ACC112 (cell line): ENCODE data around the gene CAPN9.
A peak's percentile ranks its signal among the peaks of the same experiment; 100 is the strongest.

Experiments used
- H2AFZ ChIP-seq: fragments of 200-600 bp; sonication (generic); one replicate; pipeline ENCODE4 v1.6.0; 2017; ENCODE audit warnings: antibody characterized with exemption, low read length; ENCODE audit not compliant: unreplicated experiment
- H3K27ac ChIP-seq: fragments of 200-600 bp; sonication (generic); 2 replicates; pipeline ENCODE4 v1.5.1; 2014; ENCODE audit warnings: low read depth, mild to moderate bottlenecking, antibody characterized with exemption, low read length, moderate library complexity
- H3K27me3 ChIP-seq: fragments of 200-600 bp; sonication (generic); 2 replicates; pipeline ENCODE4 v1.6.1; 2014; ENCODE audit warnings: mild to moderate bottlenecking, antibody characterized with exemption, low read length, moderate library complexity, mixed read lengths; ENCODE audit not compliant: insufficient read depth
- H3K36me3 ChIP-seq: fragments of 200-600 bp; sonication (generic); 2 replicates; pipeline ENCODE4 v1.6.1; 2016; ENCODE audit warnings: mild to moderate bottlenecking, antibody characterized with exemption, low read length, moderate library complexity, mixed read lengths; ENCODE audit not compliant: insufficient read depth
- H3K4me1 ChIP-seq: fragments of 200-600 bp; sonication (generic); one replicate; pipeline ENCODE4 v1.6.1; 2016; ENCODE audit warnings: low read length, mixed read lengths; ENCODE audit not compliant: insufficient read depth, unreplicated experiment, control insufficient read depth
- H3K4me3 ChIP-seq: fragments of 200-600 bp; sonication (generic); 2 replicates; pipeline ENCODE4 v1.5.1; 2014; ENCODE audit warnings: mild to moderate bottlenecking, low read depth, low read length
- H3K79me2 ChIP-seq: fragments of 200-600 bp; sonication (generic); one replicate; pipeline ENCODE4 v1.6.0; 2016; ENCODE audit warnings: low read length; ENCODE audit not compliant: control insufficient read depth, unreplicated experiment, insufficient read depth

Gene CAPN9

DNA sequence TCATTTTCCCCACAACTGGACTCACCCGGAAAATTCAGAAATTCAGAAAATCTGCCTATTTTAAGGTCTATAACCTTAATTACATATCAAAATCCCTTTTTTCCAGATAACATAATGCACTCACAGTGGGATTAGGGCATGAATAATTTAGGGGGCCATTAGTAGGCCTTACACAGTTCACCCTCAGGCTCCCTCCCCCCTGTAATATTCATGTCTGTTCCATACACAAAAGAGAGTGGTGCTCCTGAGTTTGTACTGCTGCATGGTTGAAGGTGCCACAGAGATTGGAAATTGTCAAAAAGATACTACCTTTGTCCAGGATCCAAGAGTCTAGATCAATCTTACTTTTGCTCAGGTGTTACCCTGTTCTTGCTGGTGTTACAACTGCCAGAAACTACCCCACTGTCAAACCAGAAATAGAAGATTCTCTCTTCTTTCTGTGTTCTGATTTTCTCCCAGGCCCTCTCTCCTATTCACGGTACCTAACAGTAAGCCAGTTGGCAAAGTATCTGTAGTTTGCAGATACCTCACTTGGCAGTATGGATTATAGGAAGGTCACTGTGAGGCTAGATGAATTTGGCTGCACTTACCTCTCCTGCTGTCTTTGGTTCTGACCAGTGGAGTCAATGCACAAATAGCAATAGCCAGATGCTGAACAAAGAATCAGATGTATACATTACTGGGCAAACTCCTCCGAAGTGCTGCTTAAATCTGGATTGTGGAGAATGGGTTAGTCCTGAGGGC lies 67.9 kb downstream of the CAPN9 start:
- H3K27me3 ChIP-seq = peaks cover 30% of the 10 kb centered on the region; the same call in 1 of the 2 replicates
- no peaks in the 10 kb centered on the region for H3K4me1 ChIP-seq
- no peaks in the 10 kb centered on the region for H3K79me2 ChIP-seq
- no peaks in the 10 kb centered on the region for H3K36me3 ChIP-seq
- H3K27ac ChIP-seq = no peak overlapping the region
- no peak overlapping the region for H2AFZ ChIP-seq
- H3K4me3 ChIP-seq = no peak overlapping the region

DNA sequence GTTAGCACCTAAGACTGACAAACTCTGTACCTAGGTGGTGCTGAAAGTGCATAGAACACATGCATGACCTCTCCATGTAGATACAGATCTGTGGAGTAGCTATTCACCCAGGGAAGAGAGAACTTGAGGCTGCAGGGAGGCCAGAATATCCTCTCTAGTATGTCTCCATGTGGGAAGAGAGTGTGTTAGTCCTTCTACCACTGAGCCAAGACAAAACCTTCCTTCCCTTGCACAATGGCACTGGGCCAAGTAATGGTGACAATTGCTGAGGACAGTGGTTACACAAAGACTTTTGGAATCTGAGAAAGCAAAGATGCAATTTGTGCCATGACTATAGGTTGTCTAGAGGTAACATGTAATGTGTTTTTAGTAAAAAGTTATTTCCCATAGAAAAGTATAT lies 68.8 kb downstream of the CAPN9 start:
- Histone ChIP-seq H2AFZ (no peak overlapping the region), H3K27me3 (peaks cover 30% of the 10 kb centered on the region; the same call in 1 of the 2 replicates), H3K36me3 (no peaks in the 10 kb centered on the region), H3K4me3 (no peak overlapping the region), H3K4me1 (no peaks in the 10 kb centered on the region), H3K27ac (no peak overlapping the region), H3K79me2 (no peaks in the 10 kb centered on the region)

GRCh38 chr1:230818367-230818766 lies 71.2 kb downstream of the CAPN9 start:
- no peaks in the 10 kb centered on the region for H3K36me3 ChIP-seq
- no peak overlapping the region for H3K4me3 ChIP-seq
- peaks cover 29% of the 10 kb centered on the region; the same call in 1 of the 2 replicates for H3K27me3 ChIP-seq
- H2AFZ ChIP-seq = no peak overlapping the region
- H3K79me2 ChIP-seq = no peaks in the 10 kb centered on the region
- no peaks in the 10 kb centered on the region for H3K4me1 ChIP-seq
- H3K27ac ChIP-seq = no peak overlapping the region

DNA sequence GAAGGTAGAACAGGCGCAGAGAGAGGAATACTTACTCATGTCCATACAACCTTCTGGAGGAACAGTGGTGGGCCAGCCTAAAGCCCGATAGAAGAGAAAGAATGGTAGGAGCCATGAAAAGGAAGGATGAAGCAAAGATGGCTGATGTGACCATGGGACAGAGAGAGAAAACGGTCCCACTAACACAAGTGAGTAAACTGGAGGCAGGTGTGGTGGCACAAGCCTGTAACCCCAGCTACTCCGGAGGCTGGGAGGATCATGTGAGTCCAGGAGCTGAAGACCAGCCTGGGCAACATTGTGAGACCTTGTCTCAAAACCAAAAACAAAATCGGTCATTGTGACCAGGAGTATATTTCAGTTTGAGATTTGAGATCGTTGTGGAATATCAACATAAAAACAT lies 71.7 kb downstream of the CAPN9 start:
- no peaks in the 10 kb centered on the region for H3K36me3 ChIP-seq
- H2AFZ ChIP-seq = no peak overlapping the region
- no peak overlapping the region for H3K27ac ChIP-seq
- no peaks in the 10 kb centered on the region for H3K79me2 ChIP-seq
- no peak overlapping the region for H3K4me3 ChIP-seq
- peaks cover under 1% of the 10 kb centered on the region for H3K4me1 ChIP-seq
- peaks cover 26% of the 10 kb centered on the region; the same call in 1 of the 2 replicates for H3K27me3 ChIP-seq

GRCh38 chr1:230819976-230820375 lies 72.8 kb downstream of the CAPN9 start:
- Histone ChIP-seq H3K4me1 (peaks cover 12% of the 10 kb centered on the region), H3K79me2 (no peaks in the 10 kb centered on the region), H3K27me3 (peaks cover 26% of the 10 kb centered on the region; the same call in 1 of the 2 replicates), H2AFZ (no peak overlapping the region), H3K36me3 (no peaks in the 10 kb centered on the region), H3K27ac (no peak overlapping the region), H3K4me3 (no peak overlapping the region)

GRCh38 chr1:230820568-230820967 lies 73.4 kb downstream of the CAPN9 start:
- H3K36me3 ChIP-seq = no peaks in the 10 kb centered on the region
- H3K4me3 ChIP-seq = no peak overlapping the region
- H2AFZ ChIP-seq = no peak overlapping the region
- H3K27ac ChIP-seq = no peak overlapping the region
- peaks cover 23% of the 10 kb centered on the region; the same call in 1 of the 2 replicates for H3K27me3 ChIP-seq
- no peaks in the 10 kb centered on the region for H3K79me2 ChIP-seq
- H3K4me1 ChIP-seq = peaks cover 18% of the 10 kb centered on the region

DNA sequence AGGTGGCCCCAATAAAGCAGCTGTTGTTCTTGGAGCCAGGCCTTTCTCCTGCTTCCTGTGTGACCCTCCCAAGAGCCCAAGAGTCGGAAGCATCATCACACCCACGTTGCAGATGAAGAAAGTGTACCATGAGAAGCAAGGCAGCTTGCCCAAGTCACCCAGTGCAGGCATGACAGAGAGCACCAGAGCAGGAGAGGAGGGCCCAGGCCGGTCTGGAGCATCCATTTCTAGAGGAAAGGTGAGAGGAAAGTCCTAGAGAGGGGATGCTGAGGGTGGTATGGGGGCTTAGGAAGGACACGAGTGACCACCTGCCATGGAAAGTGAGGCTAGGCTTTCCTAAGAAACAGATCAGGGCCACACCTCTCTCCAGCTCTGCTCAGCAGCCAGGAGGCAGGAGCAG lies 74.2 kb downstream of the CAPN9 start:
- H3K27me3 ChIP-seq = peaks cover 16% of the 10 kb centered on the region; the same call in 1 of the 2 replicates
- H3K4me1 ChIP-seq = peaks cover 25% of the 10 kb centered on the region
- no peak overlapping the region for H2AFZ ChIP-seq
- no peaks in the 10 kb centered on the region for H3K79me2 ChIP-seq
- H3K4me3 ChIP-seq = no peak overlapping the region
- H3K27ac ChIP-seq = no peak overlapping the region
- no peaks in the 10 kb centered on the region for H3K36me3 ChIP-seq

- Histone ChIP-seq H3K27me3 (peaks cover 9% of the 10 kb centered on the region; the same call in 1 of the 2 replicates), H3K4me3 (no peak overlapping the region), H3K36me3 (no peaks in the 10 kb centered on the region), H3K79me2 (no peaks in the 10 kb centered on the region), H3K4me1 (peaks cover 27% of the 10 kb centered on the region), H3K27ac (no peak overlapping the region), H2AFZ (no peak overlapping the region)
Measured at GRCh38 chr1:230822092-230822581, 74.9 kb downstream of the CAPN9 start.

DNA sequence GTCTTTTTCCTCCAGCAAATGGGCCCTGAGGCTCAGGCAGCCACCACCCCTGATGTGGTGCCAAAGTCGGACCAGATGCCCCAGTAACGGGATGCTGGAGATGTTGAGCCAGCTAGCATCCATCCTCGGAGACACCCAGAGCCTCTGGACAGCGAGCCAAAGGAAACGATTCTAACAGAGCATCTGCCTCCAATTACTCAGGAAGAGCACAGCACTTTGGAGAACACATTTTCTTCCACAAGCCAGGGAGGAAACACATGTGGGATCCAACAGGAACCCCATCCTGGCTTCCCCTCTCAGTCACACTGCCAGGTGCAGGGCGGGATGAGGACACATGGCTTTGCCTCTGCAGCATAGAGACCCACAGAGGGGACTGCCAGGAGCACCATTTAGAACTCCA lies 76.2 kb downstream of the CAPN9 start:
- Histone ChIP-seq H3K27me3 (0 out of 2 replicates have a peak, but pooled peaks cover 4% of the 10 kb centered on the region), H2AFZ (no peak overlapping the region), H3K4me1 (peaks cover 27% of the 10 kb centered on the region), H3K79me2 (no peaks in the 10 kb centered on the region), H3K27ac (no peak overlapping the region), H3K36me3 (no peaks in the 10 kb centered on the region), H3K4me3 (no peak overlapping the region)

- Histone ChIP-seq H3K4me1 (peaks cover 27% of the 10 kb centered on the region), H3K27ac (0 out of 2 replicates have a peak overlapping the region, but pooled peaks have one; percentile 94), H3K4me3 (no peak overlapping the region), H3K79me2 (no peaks in the 10 kb centered on the region), H2AFZ (no peak overlapping the region), H3K27me3 (0 out of 2 replicates have a peak, but pooled peaks cover 4% of the 10 kb centered on the region), H3K36me3 (no peaks in the 10 kb centered on the region)
Measured at GRCh38 chr1:230823931-230824381, 76.8 kb downstream of the CAPN9 start.

DNA sequence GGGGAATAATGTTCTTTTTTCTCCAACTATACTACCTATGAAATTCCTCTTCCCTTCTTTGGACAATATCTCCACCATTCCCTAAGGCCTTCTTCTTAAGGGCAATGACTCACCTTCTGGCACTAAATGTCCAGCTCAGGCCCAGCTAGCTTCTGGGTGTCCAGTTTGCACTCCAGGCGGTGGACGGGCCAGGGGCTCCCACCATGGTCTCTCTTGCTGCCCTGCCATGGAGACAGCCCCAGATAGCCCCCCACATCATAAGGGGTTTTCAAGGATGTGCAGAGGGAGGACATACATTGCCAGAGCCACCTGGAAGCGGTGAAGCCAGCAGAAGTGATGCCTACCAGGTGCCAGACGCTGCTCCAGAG lies 77.3 kb downstream of the CAPN9 start:
- Histone ChIP-seq H3K4me3 (peak overlapping the region; percentile 34; the same call in 1 of the 2 replicates), H2AFZ (no peak overlapping the region), H3K79me2 (no peaks in the 10 kb centered on the region), H3K27ac (peak overlapping the region; percentile 94), H3K4me1 (peaks cover 27% of the 10 kb centered on the region), H3K27me3 (0 out of 2 replicates have a peak, but pooled peaks cover 4% of the 10 kb centered on the region), H3K36me3 (no peaks in the 10 kb centered on the region)
